ENCODE measurements around the gene PDSS2. TPM values are rescaled to one million over a fixed set of nuclear protein-coding genes. Genes with fewer than 3 reads are reported as not detected.

PDSS2 gene
- polyA plus RNA-seq, 1 donor (not counting 4 experiments of a cell fraction or from before 2014, with no cell fraction given), result 12.5 TPM

- dilution Hi-C loops (cut with MboI; ENCODE audit: extremely low pct_ligation_motif_present, low sequenced_read_pairs), result no loop called here
- no peak overlapping the region for H3K27ac ChIP-seq (ENCODE audit: control insufficient read depth, insufficient read depth, low read length)
- no peak overlapping the region for H2AFZ ChIP-seq (ENCODE audit: control insufficient read depth, low read length)
- H3K9ac ChIP-seq (ENCODE audit: control insufficient read depth, extremely low read depth, insufficient read depth, low read length), result no peak overlapping the region
- H3K9me1 ChIP-seq (ENCODE audit: control insufficient read depth, extremely low read depth, insufficient read depth, low read length), result no peaks in the 10 kb centered on the region
- FAIRE-seq (no peak), DNase-seq (ENCODE audit: low read depth, low spot score) (no peak)
- no peak overlapping the region for H3K4me2 ChIP-seq (ENCODE audit: control insufficient read depth, extremely low read depth, insufficient read depth, low read depth, low read length)
- no peaks in the 10 kb centered on the region for H3K36me3 ChIP-seq (ENCODE audit: control insufficient read depth in 2 of 2, extremely low read depth in 1 of 2, insufficient read depth in 2 of 2, low read length in 2 of 2)
- no peaks in the 10 kb centered on the region for H3K9me3 ChIP-seq (ENCODE audit: control insufficient read depth, low read depth, low read length)
- H3K27me3 ChIP-seq (ENCODE audit: control insufficient read depth, extremely low read depth, insufficient read depth, low read length), result no peaks in the 10 kb centered on the region
- no peaks in the 10 kb centered on the region for H3K79me2 ChIP-seq (ENCODE audit: control insufficient read depth, insufficient read depth, low read length)
- H3K4me3 ChIP-seq (ENCODE audit: control insufficient read depth in 2 of 3, extremely low read depth in 1 of 3, insufficient read depth in 2 of 3, low read depth in 1 of 3, low read length in 3 of 3), result no peak overlapping the region
- H3K4me1 ChIP-seq (ENCODE audit: control insufficient read depth, extremely low read depth, insufficient read depth, low read length), result no peaks in the 10 kb centered on the region
- TF ChIP-seq, protein P1, sequence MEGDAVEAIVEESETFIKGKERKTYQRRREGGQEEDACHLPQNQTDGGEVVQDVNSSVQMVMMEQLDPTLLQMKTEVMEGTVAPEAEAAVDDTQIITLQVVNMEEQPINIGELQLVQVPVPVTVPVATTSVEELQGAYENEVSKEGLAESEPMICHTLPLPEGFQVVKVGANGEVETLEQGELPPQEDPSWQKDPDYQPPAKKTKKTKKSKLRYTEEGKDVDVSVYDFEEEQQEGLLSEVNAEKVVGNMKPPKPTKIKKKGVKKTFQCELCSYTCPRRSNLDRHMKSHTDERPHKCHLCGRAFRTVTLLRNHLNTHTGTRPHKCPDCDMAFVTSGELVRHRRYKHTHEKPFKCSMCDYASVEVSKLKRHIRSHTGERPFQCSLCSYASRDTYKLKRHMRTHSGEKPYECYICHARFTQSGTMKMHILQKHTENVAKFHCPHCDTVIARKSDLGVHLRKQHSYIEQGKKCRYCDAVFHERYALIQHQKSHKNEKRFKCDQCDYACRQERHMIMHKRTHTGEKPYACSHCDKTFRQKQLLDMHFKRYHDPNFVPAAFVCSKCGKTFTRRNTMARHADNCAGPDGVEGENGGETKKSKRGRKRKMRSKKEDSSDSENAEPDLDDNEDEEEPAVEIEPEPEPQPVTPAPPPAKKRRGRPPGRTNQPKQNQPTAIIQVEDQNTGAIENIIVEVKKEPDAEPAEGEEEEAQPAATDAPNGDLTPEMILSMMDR (optimal IDR thresholded peaks at IDR 0.05 in 1 of 3, IDR thresholded peaks at IDR 0.05 in 1 of 3, conservative IDR thresholded peaks at IDR 0.05 in 1 of 3; ENCODE audit: extremely low read depth in 1 of 3, insufficient read depth in 2 of 3, low read length in 3 of 3), result no peak
- no peak for TF ChIP-seq EZH2 (IDR thresholded peaks at IDR 0.05; ENCODE audit: low read length)
- H4K20me1 ChIP-seq (ENCODE audit: control insufficient read depth, extremely low read depth, insufficient read depth, low read length), result no peaks in the 10 kb centered on the region
Observed at GRCh38 chr6:107315114-107315513, 144.2 kb downstream of the PDSS2 start.

GRCh38 chr6:107314531-107314939 is 144.8 kb downstream of the PDSS2 start:
- H3K27me3 ChIP-seq (ENCODE audit: control insufficient read depth, extremely low read depth, insufficient read depth, low read length), result no peaks in the 10 kb centered on the region

More at GRCh38 chr6:107314531-107314939, 144.8 kb downstream of the PDSS2 start:
- DNase-seq (ENCODE audit: low read depth, low spot score) (no peak), FAIRE-seq (no peak)
- TF ChIP-seq, protein P1 (optimal IDR thresholded peaks at IDR 0.05 in 1 of 3, IDR thresholded peaks at IDR 0.05 in 1 of 3, conservative IDR thresholded peaks at IDR 0.05 in 1 of 3; ENCODE audit: extremely low read depth in 1 of 3, insufficient read depth in 2 of 3, low read length in 3 of 3), result no peak
- TF ChIP-seq EZH2 (IDR thresholded peaks at IDR 0.05; ENCODE audit: low read length), result no peak
- Histone ChIP-seq H3K4me2 (ENCODE audit: control insufficient read depth, extremely low read depth, insufficient read depth, low read depth, low read length) (no peak overlapping the region), H2AFZ (ENCODE audit: control insufficient read depth, low read length) (no peak overlapping the region), H3K9me3 (ENCODE audit: control insufficient read depth, low read depth, low read length) (no peaks in the 10 kb centered on the region), H4K20me1 (ENCODE audit: control insufficient read depth, extremely low read depth, insufficient read depth, low read length) (no peaks in the 10 kb centered on the region), H3K4me1 (ENCODE audit: control insufficient read depth, extremely low read depth, insufficient read depth, low read length) (no peaks in the 10 kb centered on the region), H3K79me2 (ENCODE audit: control insufficient read depth, insufficient read depth, low read length) (no peaks in the 10 kb centered on the region), H3K4me3 (ENCODE audit: control insufficient read depth in 2 of 3, extremely low read depth in 1 of 3, insufficient read depth in 2 of 3, low read depth in 1 of 3, low read length in 3 of 3) (no peak overlapping the region), H3K36me3 (ENCODE audit: control insufficient read depth in 2 of 2, extremely low read depth in 1 of 2, insufficient read depth in 2 of 2, low read length in 2 of 2) (no peaks in the 10 kb centered on the region), H3K9ac (ENCODE audit: control insufficient read depth, extremely low read depth, insufficient read depth, low read length) (no peak overlapping the region), H3K27ac (ENCODE audit: control insufficient read depth, insufficient read depth, low read length) (no peak overlapping the region), H3K9me1 (ENCODE audit: control insufficient read depth, extremely low read depth, insufficient read depth, low read length) (no peaks in the 10 kb centered on the region)
- dilution Hi-C loops (cut with MboI; ENCODE audit: extremely low pct_ligation_motif_present, low sequenced_read_pairs), result no loop called here

Data from keratinocyte (primary cell).